Retinal pigment epithelial cell (primary cell): ENCODE data around the gene FSTL4.

ENCODE experiments used
- DNase-seq: peaks from one replicate; pipeline ENCODE4 v3.0.0-alpha.2; 2010; ENCODE audit warnings: low read depth
- H3K4me3 ChIP-seq: 2 replicates; pipeline ENCODE4 v1.5.1; 2011; ENCODE audit warnings: mild to moderate bottlenecking, low read length, control low read depth, moderate library complexity
- CTCF ChIP-seq: conservative IDR thresholded peaks from 2 replicates; pipeline ENCODE4 v1.5.1; 2011; ENCODE audit warnings: low read depth, low read length, control low read depth, inconsistent platforms

FSTL4 gene

GRCh38 chr5:133637206-133637605 lies 24.9 kb upstream of the FSTL4 start:
- no peak for DNase-seq
- H3K4me3 ChIP-seq: no peak overlapping the region
- no peak for TF ChIP-seq CTCF

DNA sequence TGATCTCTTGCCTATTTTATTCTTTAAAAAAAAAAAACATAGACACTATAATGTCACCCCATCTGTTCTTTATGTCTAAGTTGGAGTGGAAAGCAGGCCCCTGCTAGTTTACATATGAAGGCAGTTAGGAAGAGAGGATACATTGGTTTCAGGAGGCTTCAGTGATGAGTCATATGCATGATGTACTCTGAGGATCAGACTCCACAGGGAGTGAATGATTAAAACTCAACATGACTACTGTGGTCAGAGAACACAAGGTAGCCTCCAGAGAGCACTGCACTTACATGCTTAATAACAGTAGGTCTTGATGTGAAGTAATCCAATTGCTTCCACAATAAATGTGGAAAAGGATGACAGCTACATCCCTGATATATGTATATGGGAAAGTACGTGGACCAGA lies 22.7 kb upstream of the FSTL4 start:
- DNase-seq: no peak
- H3K4me3 ChIP-seq: no peak overlapping the region
- no peak for TF ChIP-seq CTCF

GRCh38 chr5:133627180-133627579 lies 14.8 kb upstream of the FSTL4 start:
- no peak overlapping the region for H3K4me3 ChIP-seq
- no peak for DNase-seq
- TF ChIP-seq CTCF: no peak

- TF ChIP-seq CTCF: no peak
- no peak overlapping the region for H3K4me3 ChIP-seq
- DNase-seq: no peak
These were observed 12.0 kb upstream of the FSTL4 start for GRCh38 chr5:133624316-133624715.

DNA sequence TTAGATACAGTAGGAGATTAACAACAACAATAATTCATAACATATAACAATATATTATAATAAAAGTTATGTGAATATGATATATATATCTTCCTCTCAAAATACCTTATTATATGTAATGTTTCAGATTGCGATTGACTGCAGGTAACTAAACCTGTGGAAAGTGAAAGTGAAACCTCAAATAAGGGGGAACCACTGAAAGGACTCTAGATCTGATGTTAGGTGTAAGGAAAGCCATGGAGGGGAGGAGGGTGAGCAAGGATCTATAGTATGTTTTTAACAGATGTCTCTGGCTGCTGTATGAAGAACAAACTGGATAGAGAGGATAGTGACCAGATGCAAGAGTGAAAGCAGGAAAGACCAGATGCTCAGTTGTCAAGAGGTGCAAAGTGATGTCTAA lies 5.8 kb upstream of the FSTL4 start:
- TF ChIP-seq CTCF: no peak
- H3K4me3 ChIP-seq: no peak overlapping the region
- DNase-seq: no peak

GRCh38 chr5:133613743-133614142 lies 1.4 kb upstream of the FSTL4 start:
- no peak for DNase-seq
- H3K4me3 ChIP-seq: no peak overlapping the region
- TF ChIP-seq CTCF: no peak

GRCh38 chr5:133613184-133613583 lies 843 bp upstream of the FSTL4 start:
- no peak for DNase-seq
- H3K4me3 ChIP-seq: no peak overlapping the region
- TF ChIP-seq CTCF: no peak
